GM12872 (cell line): Measurements from ENCODE around the gene RGS17.

Source experiments
- CTCF ChIP-seq: IDR thresholded peaks from 3 replicates; pipeline ENCODE4 v1.5.1; 2011; ENCODE audit warnings: low read depth, mild to moderate bottlenecking, low read length, moderate library complexity; ENCODE audit not compliant: insufficient read depth

Gene RGS17

GRCh38 chr6:153140299-153140698 lies 9.2 kb upstream of the RGS17 start:
- no peak for TF ChIP-seq CTCF

- TF ChIP-seq CTCF, result no peak
These were observed 7.8 kb upstream of the RGS17 start for GRCh38 chr6:153138930-153139329.

- TF ChIP-seq CTCF, result no peak
These were observed 4.6 kb upstream of the RGS17 start for GRCh38 chr6:153135681-153136080.

- no peak for TF ChIP-seq CTCF
These were observed 506 bp downstream of the RGS17 start for GRCh38 chr6:153130515-153131036.

- no peak for TF ChIP-seq CTCF
These were observed 1.1 kb downstream of the RGS17 start for GRCh38 chr6:153129873-153130514.

- TF ChIP-seq CTCF, result no peak
These were observed 4.9 kb downstream of the RGS17 start for GRCh38 chr6:153126218-153126617.

GRCh38 chr6:153125032-153125431 lies 6.0 kb downstream of the RGS17 start:
- no peak for TF ChIP-seq CTCF

- TF ChIP-seq CTCF, result no peak
These were observed 7.3 kb downstream of the RGS17 start for GRCh38 chr6:153123801-153124200.
